Activated gamma-delta T cell treated with anti-CD3 and anti-CD28 coated beads, Interleukin-2, amount 50 U/mL, for 16 hours (primary cell): Measurements from ENCODE around the gene BTG1.
A peak's percentile ranks its signal among the peaks of the same experiment; 100 is the strongest.
"Not testable (repeated sequence)": the region's sequence is repeated elsewhere in the genome, so short reads cannot be mapped to it uniquely, and the experiment has no call there.

Experiments used
- DNase-seq: peaks from one replicate; pipeline ENCODE4 v3.0.0-alpha.2; 2020; ENCODE audit warnings: low read depth

BTG1 gene

GRCh38 chr12:92147491-92147890 is 1.8 kb upstream of the BTG1 start:
- DNase-seq = no peak

- no peak for DNase-seq
Observed at GRCh38 chr12:92146497-92147224, 1.0 kb upstream of the BTG1 start.

GRCh38 chr12:92145481-92145730 is 240 bp downstream of the BTG1 start:
- no peak for DNase-seq

DNA sequence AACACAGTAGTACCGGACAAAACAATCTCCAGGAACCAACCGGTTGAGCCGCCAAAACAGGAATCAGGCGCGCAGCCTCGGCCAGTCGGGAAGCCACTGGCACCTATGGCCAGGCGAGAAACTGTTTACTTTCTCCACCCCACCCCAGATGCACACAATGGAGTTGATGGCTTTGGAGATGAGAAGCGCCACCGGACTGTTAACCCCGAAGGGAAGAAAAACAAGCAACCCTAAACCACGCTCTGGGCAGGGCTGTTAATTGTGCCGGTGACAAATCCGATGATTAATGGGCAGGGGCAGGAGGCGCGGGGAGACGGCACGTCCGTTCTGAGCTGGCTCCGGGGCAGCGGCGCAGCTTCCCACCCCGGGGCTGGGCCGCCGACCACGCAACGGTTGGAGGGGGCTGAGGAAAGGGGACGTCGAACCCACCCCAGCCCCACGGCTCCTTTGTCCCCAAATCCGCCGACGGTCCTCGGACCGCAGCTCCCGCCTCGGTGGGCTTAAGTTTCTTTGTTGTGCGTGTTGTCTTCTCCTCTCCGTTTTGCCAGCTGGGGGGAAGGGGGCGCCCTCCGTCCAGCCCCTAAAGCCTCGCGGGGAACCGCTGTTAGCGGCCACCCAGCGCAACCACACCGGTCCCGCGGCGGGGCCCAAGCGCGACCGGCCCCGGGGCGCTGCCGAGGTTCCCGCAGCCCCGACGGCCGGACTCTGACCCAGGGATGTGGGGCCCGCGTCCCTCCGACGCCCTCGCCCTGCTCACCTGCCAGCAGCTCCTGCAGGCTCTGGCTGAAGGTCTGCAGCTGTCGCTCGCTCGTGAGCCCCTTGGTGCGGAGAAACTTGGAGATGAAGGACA is 790 bp downstream of the BTG1 start:
- peak; percentile 42 for DNase-seq

GRCh38 chr12:92143686-92144630 is 1.7 kb downstream of the BTG1 start:
- peak; percentile 52 for DNase-seq

GRCh38 chr12:92143258-92143657 is 2.4 kb downstream of the BTG1 start:
- DNase-seq = no peak

DNA sequence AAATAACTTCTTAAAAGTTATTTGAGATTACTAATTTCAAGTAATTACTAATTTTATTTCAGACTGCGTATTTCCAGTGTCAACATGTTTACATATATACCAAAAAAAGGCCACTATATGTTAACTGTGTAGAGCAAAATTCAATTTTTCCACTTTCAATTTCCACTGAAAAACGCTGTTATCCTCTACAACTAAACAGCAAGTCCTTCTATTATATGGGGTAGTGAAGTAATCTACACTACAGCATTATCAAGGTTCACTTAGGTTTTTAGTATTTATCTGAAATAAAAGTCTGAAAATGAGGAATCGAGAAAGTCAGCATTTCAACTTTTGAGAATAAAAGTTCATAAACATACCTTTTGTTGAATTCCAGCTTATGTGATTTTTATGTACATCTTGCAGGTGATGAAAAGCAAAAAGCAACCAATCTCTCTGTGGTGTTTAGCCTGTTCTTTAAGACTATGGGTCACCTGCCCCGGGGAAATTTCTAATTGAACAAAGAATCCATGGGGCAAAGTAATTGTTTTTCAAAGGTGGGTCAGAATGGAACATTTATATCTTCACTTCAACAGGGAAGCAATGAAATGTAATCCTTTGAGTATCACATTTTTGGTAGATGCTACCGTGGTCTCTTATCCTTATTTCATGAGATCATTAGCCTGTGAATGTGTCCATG is 3.3 kb downstream of the BTG1 start:
- no peak for DNase-seq

DNA sequence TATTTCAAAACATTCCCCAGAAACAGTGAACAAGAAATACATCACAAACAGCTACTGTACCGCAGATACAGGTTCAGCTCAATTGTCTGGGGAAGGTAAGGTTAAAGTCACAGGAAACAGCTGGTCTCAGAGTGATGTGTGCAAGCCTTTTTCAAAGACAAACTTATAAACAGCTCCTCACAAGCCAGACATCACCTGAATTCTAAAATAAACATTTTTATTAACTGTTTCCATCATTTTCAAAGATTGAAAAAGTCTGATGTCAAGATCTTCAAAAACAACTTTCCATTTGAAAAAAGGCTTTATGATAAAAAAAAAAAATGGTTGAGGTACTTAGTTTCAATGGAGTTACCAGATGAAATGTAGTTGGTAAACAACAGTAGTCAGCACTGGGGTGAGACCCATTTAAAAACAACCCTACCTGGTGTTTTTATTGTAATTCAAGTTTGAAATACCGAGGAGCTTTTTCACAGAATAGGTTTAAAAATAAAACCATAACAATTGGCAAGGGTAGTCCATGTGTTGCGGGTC is 4.0 kb downstream of the BTG1 start:
- no peak for DNase-seq

GRCh38 chr12:92140896-92141536 is 4.6 kb downstream of the BTG1 start:
- no peak for DNase-seq

DNA sequence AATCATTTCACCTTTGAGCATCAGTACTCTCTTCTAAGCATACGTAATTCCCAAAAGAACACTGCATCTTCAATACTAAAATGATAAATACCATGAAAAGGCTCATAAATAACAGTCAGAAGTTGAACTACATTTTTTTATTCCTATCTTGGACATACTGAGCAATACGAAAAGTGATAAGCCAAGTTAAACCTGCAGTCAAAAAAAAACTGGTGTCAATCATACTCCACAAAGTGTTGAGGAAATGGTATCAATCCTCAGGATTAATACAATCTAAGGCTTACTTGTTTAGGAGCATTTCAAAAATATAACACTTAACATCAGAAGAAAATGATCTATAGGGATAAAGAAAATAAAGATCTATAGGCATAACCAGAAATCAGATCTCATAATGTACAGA is 5.5 kb downstream of the BTG1 start:
- DNase-seq = no peak

GRCh38 chr12:92139634-92140150 is 6.0 kb downstream of the BTG1 start:
- no peak for DNase-seq

GRCh38 chr12:92138626-92139025 is 7.0 kb downstream of the BTG1 start:
- DNase-seq = no peak

GRCh38 chr12:92138144-92138543 is 7.5 kb downstream of the BTG1 start:
- DNase-seq = no peak

- no peak for DNase-seq
Observed at GRCh38 chr12:92136965-92137721, 8.5 kb downstream of the BTG1 start.

GRCh38 chr12:92136026-92136730 is 9.5 kb downstream of the BTG1 start:
- no peak for DNase-seq

GRCh38 chr12:92135541-92135940 is 10.1 kb downstream of the BTG1 start:
- not testable (repeated sequence) for DNase-seq

GRCh38 chr12:92134638-92135274 is 10.9 kb downstream of the BTG1 start:
- DNase-seq = no peak

DNA sequence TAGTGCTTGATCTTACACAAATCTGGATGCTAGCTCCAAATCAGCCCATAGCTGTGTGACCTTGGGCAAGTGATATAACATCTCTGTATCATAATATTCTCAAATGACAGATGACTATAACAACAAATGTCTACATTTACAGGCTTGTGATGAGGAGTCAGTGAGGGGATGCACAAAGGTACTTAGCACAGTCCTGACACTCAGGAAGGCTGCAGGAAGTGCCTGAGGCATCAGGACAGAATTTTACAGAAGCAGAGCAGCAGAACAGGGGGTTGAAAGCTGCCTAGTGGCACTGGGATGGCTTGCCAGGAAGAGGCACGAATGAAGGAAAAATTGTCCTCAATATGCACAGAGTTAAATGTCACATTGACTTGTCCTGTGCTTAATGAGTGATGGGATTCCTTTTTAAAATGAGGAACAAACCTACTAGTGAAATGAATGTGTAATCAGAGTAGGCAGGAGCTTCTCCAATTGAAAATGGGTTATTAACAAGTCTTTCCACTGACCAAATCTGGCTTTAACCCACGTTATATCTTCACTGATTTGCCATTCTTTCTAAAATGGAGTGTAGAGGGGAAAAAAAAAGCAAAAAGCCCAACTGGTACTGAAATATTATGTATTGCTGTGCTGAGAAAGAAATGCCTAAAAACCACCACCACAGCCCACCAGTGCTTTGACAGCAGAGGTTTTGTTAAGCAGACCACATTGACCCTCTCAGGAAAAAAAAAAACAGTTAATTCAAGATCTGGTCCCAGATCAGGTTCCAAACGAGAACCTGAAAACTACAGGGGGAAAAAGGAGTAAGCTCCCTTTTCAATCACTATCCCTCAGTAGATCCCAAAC is 11.6 kb downstream of the BTG1 start:
- DNase-seq = no peak
